Right lung (tissue), 10 donors: ENCODE measurements around the gene PAFAH1B1. TPM values are rescaled to one million over a fixed set of nuclear protein-coding genes. Genes with fewer than 3 reads are reported as not detected.
A peak's percentile ranks its signal among the peaks of the same experiment; 100 is the strongest.
"Not testable (repeated sequence)": the region's sequence is repeated elsewhere in the genome, so short reads cannot be mapped to it uniquely, and the experiment has no call there.

ENCODE experiments used
- DNase-seq, 2 donors: peaks; one replicate each; pipeline ENCODE4 v3.0.0-alpha.2; 2013
- long read RNA-seq, 8 donors: transcript quantifications; one replicate each; lab custom pipeline, GENCODE V29; 2026
- polyA plus RNA-seq, 5 donors: library from polyadenylated mRNA; unstranded; fragments of 120-200 nt; gene quantifications; one replicate each; pipeline versions ENCODE4 v1.2.1 to v1.2.3, GENCODE V29; 2013; ENCODE audit warnings: inconsistent platforms in 1 of 5, low replicate concordance in 1 of 5; ENCODE audit not compliant: insufficient read length in 5 of 5, insufficient read depth in 1 of 5

PAFAH1B1 gene
- polyA plus RNA-seq = 100 to 1,000 TPM; 105 to 191 (median 155) TPM
- long read RNA-seq, donor 1, full-length matches to known transcripts = 39 of 59 reads
- long read RNA-seq, donor 1, partial matches to known transcripts = 20 of 59 reads
- long read RNA-seq, donor 1, other reads (novel, unspliced or antisense) = 0 of 59 reads
- long read RNA-seq, donor 2, full-length matches to known transcripts = 26 of 26 reads
- long read RNA-seq, donor 2, partial matches to known transcripts = 0 of 26 reads
- long read RNA-seq, donor 2, other reads (novel, unspliced or antisense) = 0 of 26 reads
- long read RNA-seq, donor 3, full-length matches to known transcripts = 24 of 24 reads
- long read RNA-seq, donor 3, partial matches to known transcripts = 0 of 24 reads
- long read RNA-seq, donor 3, other reads (novel, unspliced or antisense) = 0 of 24 reads
- long read RNA-seq, donor 4, full-length matches to known transcripts = 20 of 27 reads
- long read RNA-seq, donor 4, partial matches to known transcripts = 7 of 27 reads
- long read RNA-seq, donor 4, other reads (novel, unspliced or antisense) = 0 of 27 reads
- long read RNA-seq, donor 5, full-length matches to known transcripts = 45 of 58 reads
- long read RNA-seq, donor 5, partial matches to known transcripts = 13 of 58 reads
- long read RNA-seq, donor 5, other reads (novel, unspliced or antisense) = 0 of 58 reads
- long read RNA-seq, donor 6, full-length matches to known transcripts = 39 of 61 reads
- long read RNA-seq, donor 6, partial matches to known transcripts = 22 of 61 reads
- long read RNA-seq, donor 6, other reads (novel, unspliced or antisense) = 0 of 61 reads
- long read RNA-seq, donor 7, full-length matches to known transcripts = 35 of 49 reads
- long read RNA-seq, donor 7, partial matches to known transcripts = 14 of 49 reads
- long read RNA-seq, donor 7, other reads (novel, unspliced or antisense) = 0 of 49 reads
- long read RNA-seq, donor 8, full-length matches to known transcripts = 14 of 14 reads
- long read RNA-seq, donor 8, partial matches to known transcripts = 0 of 14 reads
- long read RNA-seq, donor 8, other reads (novel, unspliced or antisense) = 0 of 14 reads

DNA sequence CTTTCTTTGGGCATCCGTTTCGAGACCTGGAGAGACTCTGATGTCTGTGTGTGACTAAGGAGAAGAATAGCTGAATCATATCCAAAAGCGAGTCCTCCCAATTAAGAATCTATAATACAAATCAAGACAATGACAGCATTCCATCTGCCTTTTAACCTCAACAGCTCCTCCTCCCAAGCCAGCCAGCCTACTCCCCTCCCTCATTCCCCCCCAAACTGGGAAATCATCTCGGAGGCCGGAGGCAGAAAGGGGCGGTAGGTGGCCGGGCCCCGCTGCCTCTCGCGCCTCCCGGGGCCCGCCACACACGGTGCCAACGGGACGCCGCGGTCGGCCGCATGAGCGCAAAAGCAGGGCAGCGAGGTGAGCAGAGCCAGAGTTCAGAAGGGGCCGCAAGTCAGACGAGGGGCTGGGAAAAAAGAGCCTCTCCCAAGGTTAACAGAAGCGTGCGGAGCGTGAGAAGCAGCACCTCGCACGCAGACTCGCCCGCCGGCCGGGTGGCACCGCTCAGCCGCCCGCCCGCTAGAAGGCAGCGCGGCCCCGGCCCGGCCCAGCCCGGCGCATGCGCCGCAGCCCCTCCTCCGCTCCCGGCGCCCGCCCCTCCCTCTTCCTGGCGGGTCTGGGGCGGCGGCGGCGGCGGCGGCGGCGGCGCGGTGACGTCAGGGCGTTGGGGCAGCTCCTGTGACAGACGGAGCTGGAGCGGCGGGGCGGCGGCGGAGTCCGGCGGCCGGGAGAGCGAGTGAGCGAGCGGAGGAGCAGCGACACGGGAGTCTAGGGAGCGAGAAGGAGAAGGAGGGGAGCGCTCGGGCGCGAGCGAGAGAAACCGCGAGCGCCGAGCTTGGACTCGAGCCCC, at the start of gene PAFAH1B1:
Gene PAFAH1B1, plus strand, starts transcription at position 684 of the 850 bp plus-strand sequence. CDS start 44,635 bp downstream, outside the sequence.
- peak; percentile 83 to 84 for DNase-seq

DNA sequence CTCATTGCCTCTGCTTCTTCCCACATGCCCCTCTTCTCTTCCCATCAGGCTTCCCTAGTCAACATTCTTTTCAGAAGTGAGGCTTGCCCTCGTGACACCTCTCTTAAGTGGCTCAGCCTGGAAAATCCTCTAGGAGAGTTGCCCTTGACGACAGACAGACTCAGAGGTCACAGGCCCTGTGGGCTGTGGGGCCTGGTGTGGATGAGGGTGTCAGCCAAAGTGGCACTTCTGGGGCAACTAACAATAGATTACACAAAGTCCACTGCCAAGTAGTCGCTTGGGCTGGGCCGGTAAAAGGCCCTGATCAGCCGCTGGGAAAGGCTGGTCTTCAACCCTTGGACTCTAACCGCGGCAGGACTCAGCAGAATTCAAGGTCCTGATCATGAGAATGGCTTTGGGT, 48.1 kb upstream of the PAFAH1B1 start:
- no peak for DNase-seq

DNA sequence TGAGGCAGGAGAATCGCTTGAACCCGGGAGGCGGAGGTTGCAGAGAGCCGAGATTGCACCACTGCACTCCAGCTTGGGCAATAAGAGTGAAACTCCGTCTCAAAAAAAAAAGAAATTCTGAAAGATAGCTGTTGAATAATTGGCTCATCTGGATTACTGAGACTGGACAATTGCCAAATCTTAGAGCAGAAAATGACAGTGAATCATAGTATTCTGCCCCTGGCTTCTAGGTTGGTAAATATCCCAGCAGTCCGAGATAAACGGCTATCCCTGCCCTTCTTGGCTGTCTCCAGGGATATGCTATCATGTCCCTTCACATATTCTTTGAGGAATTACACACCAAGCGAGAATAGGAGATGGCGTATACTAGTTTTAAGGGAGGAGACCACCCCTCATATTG, 46.3 kb upstream of the PAFAH1B1 start:
- no peak for DNase-seq

DNA sequence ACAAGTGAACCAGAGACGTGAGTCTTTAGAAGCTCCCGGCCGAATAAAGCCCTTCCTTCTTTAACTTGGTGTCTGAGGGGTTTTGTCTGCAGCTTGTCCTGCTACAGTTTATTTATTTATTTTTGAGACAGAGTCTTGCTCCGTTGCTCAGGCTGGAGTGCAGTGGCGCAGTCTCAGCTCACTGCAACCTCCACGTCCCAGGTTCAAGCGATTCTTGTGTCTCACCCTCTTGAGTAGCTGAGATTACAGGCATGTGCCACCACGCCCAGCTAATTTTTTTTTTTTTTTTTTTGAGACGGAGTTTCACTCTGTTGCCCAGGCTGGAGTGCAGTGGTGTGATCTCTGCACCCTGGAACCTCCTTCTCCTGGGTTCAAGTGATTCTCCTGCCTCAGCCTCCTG, 45.4 kb upstream of the PAFAH1B1 start:
- not testable (repeated sequence) for DNase-seq

DNA sequence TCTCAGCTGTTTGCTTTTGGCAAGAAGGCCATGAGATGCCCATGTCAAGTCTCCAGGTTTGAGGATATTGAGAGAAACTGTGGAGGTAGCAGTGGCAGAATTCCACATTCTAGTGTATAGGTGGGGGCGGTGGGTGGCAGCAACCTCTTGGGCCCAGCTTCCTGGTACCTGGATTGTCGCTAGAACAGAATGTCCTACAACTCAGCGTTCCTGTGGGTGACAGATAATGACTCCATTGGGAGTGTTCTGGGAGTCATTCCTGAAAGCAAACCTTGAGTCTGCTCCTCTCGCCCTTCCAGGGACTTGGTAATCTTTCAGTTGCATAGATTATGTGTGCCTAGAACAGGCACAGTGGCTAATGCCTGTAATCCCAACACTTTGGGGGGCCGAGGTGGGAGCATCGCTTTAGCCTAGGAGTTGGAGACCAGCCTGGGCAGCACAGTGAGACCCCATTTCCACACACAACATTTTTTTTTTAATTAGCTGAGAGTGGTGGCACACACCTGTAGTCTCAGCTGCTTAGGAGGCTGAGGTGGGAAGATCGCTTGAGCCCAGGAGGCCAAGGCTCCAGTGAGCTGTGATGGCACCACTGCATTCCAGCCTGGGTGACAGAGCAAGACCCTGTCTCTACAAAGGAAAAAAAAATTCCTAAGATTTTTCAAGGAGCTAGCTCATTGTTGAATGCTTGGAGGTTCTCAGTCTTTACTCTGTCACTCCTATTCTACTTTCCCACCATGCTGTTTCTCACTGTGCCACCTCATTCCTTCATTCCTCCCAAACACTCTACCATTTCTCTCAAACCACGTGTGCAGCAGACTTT, 43.9 kb upstream of the PAFAH1B1 start:
- DNase-seq = no peak

DNA sequence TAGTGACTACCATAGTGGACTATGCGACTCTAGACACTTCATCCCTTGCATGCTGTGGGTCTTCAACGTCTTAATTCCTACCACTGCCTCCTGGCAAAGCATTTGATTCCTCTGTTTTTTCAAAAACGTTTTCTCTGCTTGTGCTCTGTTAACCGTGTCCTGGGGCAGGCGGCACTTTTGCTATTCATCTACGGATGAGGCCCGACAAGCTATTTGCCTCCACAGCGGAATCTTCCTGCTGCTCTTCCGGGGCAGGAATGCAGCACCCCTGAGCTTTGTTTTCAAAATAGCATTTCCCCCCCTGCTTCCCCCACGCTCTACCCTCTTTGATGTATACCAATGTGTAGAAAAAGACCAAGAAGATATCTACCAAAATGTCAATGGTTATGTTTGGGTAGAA, 42.0 kb upstream of the PAFAH1B1 start:
- no peak for DNase-seq

DNA sequence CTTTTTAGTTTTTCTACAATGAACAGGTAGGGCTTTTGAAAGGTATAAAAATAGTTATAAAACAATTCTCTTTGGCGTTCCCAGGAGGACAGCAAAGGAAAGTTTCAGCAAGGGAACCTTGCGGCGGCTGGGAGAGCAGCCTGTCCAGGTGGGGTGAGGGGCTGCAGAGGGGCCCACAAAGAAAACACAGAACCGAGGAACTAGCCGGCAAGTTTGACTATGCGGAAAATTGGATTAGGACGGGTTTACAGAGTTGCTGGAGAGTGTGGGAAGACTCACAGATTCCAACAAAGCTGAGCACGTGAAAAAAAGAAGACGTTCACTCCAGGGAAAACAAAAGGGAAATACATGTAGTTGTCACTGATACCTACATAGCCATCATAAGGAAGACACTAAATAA, 41.5 kb upstream of the PAFAH1B1 start:
- DNase-seq = no peak

DNA sequence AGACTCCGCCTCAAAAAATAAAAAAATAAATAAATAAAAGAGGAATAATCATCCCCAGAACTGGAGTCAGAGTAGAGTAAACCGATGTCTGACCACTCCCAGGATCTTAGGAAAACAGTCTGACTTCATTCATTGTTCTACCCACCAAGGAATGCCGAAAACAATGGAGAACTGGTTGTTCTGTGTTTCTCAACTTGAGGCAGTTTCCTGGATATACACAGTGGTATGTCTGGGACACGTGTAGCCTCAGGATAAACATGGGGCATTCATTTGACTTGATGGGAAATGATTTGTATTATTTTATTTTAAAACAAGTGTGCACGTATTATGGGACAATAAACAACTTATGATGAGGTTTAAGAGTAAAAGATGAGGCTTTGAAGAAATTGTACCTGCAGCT, 32.8 kb upstream of the PAFAH1B1 start:
- DNase-seq = no peak

DNA sequence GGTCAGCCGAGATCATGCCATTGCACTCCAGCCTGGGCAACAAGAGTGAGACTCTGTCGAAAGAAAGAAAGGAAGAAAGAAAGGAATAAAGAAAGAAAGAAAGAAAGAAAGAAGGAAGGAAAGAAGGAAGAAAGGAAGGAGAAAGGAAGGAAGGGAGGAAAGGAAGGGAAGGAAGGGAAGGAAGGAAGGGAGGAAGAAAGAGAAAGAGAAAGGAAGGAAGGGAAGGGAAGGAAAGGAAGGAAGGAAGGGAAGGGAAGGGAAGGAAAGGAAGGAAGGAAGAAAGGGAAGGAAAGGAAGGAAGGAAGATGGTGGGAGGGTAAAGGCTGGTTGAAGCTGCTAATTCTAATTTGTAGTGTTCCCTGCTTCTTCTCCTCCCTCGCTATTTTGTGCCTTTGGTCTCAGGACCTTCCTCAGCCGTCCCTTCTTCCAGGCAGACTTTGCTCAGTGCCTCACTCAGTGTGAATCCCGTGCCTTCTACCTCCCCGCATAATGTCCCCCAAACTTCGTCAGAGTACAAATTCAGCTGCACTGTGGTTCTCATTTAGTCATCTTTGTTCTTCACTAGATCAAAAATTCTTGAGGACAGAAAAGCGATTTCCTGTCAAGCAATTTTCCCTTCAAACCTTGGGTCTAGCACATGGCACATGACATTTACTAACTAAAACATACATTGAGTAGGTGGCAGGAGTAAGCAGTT, 31.1 kb upstream of the PAFAH1B1 start:
- DNase-seq = no peak

DNA sequence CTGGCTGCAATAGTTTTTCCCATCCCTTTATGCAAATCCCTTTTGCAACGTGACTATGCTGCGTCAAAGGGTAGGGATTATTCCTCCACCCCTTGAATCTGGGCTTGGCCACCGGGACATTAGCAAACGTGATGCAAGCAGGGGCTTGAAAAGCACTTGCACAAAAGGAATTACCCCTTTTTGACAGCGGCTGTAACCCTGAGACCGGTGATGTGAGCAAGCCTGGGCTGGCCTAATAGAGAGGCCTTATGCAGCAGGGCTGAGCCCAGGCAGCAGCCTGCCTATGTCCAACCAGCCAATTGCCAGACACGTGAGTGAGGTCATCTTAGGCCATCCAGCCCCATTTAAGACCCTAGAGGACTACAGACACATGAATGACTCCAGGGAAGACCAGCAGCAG, 30.4 kb upstream of the PAFAH1B1 start:
- DNase-seq = no peak

DNA sequence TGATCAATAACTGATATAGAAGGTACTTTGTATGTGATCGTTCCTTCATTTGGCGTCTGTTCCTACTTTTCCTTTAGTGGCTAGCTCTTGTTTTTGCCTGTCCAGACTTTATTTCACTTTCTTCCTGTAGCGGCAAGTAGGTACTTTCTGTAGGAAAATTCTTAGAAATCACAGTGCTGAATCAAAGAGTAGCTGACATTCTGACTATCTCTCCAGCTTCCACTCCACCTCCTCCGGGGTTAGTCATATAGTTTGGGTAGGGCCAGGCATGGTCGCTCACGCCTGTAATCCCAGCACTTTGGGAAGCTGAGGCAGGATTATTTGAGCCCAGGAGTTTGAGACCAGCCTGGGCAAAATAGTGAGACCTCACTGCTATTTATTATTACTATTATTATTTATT, 29.9 kb upstream of the PAFAH1B1 start:
- no peak for DNase-seq

DNA sequence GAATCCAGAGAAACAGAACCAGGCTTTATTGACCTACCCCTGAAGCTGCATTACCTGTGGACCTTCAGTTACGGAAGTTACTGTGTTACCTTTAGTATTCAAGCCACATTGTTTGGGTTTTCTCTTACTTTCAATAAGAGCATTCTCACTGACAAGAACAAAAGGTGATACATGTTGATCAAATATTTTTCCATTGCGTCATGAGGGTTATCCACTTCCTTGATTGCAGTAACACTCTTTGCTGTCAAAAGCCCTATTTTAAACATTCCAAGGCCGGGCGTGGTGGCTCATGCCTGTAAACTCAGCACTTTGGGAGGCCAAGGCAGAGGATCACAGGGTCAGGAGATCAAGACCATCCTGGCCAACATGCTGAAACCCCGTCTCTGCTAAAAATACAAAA, 28.6 kb upstream of the PAFAH1B1 start:
- peak; percentile 14 to 15 for DNase-seq

DNA sequence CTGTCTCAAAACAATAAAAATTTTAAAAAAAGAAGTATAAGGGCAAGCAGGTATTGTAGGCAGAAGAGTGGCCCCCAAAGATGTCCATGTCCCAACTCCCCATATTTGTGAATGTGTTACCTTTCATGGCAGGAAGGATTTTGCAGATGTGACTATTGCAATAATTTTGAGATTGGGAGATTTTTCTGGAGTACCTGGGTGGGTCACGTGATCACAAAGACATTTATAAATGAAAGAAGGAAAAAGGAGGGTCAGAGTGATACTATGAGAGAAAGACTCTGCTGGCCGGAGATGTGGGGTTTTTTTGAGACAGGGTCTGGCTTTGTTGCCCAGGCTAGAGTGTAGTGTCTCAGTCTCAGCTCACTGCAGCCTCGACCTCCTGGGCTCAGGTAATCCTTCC, 27.4 kb upstream of the PAFAH1B1 start:
- DNase-seq = no peak

DNA sequence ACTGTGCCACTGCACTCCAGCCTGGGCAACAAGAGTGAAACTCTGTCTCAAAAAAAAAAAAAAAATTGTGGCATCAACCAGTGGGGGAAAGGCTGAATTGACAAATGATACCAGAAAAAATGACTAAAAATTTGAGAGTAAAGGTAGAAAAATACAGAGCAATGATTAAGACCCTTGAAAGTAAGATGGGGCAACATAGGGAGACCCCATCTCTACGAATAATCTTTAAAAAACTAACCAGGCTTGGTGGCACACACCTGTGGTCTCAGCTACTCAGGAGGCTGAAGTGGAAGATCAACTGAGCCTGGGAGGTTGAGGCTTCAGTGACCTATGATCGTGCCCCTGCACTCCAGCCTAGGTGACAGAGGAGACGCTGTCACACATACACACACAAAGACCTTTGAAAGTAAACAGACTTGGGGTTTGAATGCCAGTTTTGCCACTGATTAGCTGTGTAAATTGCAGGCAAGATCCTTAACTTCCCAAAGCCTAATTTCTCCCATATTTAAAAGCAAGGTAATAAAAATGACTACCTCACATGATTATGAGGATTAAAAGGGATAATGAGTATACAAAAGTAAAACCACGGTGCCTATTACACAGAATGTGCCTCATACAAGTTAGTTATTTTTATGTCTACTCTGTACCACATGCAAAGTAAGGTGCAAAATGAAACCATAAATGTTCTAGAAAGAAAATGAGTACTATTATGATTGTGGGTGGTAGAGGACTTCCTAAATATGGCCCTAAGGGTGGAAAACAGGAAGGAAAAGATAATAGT, 21.7 kb upstream of the PAFAH1B1 start:
- DNase-seq = no peak

DNA sequence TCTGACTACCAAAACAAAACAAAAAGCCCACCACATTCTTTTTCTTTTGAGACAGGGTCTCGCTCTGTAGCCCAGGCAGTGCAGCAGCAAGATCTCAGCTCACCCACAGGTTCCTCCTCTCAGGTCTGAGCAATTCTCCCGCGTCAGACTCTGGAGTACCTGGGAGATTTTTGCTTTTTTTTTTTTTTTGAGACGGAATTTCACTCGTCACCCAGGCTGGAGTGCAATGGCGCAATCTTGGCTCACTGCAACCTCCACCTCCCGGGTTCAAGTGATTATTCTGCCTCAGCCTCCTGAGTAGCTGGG, 21.2 kb upstream of the PAFAH1B1 start:
- DNase-seq = not testable (repeated sequence)

DNA sequence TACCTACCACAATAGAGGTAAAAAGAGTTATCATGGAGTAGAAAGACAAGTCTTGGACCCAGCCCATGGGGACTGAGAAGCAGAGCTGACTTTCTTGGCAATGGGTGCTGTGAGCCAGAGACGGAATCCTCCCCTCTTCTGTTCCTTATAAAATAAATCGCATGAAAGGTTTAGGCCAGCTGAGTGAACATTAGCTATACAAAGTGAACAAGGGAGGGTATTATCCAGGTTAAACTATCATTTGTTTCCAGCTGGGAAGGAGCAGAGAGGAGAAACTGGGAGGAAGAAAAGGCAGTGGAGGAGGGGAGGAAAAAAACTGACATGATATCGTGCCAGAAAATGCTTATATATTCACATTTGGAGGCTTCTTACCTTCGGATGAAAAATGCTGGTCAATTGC, 13.3 kb upstream of the PAFAH1B1 start:
- DNase-seq = no peak

DNA sequence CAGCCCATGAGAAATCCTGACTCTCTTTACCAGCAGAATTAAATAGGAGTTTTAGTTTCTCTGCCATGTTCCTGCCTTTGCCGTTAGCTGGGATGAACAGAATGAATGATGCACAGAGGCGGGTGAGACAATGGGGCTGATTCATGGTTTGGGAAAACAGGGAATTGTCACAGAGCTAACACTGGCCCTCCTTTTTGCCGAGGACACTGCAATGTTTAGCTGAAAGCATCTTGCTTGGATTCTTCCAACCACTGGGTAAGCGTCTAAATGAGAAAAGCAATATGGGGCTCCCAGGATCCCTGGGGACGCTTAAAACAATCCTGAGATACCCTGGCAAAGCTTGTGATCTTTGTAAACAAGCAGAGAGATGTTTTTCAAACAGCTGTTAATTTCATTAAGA, 12.8 kb upstream of the PAFAH1B1 start:
- no peak for DNase-seq

DNA sequence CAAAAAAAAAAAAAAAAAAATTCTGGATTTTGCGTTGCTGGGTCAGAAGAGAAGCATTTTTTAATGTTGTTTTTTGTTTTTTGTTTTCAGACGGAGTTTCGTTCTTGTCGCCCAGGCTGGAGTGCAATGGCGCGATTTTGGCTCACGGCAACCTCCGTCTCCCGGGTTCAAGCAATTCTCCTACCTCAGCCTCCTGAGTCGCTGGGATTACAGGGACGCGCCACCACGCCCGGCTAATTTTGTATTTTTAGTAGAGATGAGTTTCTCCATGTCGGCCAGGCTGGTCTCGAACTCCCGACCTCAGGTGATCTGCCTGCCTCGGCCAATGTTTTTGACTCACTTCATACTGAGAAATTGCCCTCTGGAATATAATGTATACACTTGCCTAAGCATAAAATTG, 11.0 kb upstream of the PAFAH1B1 start:
- no peak for DNase-seq

DNA sequence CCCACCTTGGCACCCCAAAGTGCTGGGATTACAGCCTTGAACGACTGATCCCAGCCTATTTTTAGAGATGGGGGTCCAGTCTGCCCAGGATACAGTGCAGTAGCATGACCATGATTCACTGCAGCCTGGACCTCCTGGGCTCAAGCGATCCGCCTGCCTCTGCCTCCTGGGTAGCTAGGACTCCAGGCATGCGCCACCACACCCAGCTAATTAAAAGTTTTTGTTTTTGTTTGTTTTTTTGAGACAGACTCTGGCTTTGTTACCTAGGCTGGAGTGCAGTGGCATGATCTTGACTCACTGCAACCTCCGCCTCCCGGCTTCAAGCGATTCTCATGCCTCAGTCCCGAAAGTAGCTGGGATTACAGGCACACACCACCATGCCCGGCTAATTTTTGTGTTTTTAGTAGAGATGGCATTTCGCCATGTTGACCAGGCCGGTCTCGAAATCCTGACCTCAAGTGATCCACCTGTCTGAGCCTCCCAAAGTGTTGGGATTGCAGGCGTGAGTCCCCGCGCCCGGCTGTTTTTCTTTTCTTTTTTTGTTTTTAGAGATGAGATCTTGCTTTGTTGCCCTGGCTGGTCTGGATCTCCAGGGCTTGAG, 2.3 kb upstream of the PAFAH1B1 start:
- no peak for DNase-seq
